Neural progenitor cell (in vitro differentiated cells): Measurements from ENCODE around the gene IQSEC1. TPM values are rescaled to one million over a fixed set of nuclear protein-coding genes. Genes with fewer than 3 reads are reported as not detected.

Source experiments
- DNase-seq: peaks from one replicate; pipeline ENCODE4 v3.0.0-alpha.2; 2016; ENCODE audit warnings: low spot score
- H2AFZ ChIP-seq: fragments of 200-600 bp; sonication (generic); replicated peaks from 2 replicates; pipeline ENCODE4 v1.6.1; 2016; ENCODE audit warnings: antibody characterized with exemption
- H3F3A ChIP-seq: fragments of 200-600 bp; sonication (generic); 2 replicates; pipeline ENCODE4 v1.6.1; 2016; ENCODE audit warnings: antibody characterized with exemption, low read depth
- H3K27ac ChIP-seq: fragments of 200-600 bp; sonication (generic); 2 replicates; pipeline ENCODE4 v1.5.1; 2016; ENCODE audit warnings: mild to moderate bottlenecking
- H3K27me3 ChIP-seq: fragments of 200-600 bp; sonication (generic); 2 replicates; pipeline ENCODE4 v1.6.1; 2016; ENCODE audit warnings: mild to moderate bottlenecking, moderate library complexity
- H3K36me3 ChIP-seq: fragments of 200-600 bp; sonication (generic); 2 replicates; pipeline ENCODE4 v1.5.1; 2016
- H3K4me1 ChIP-seq: fragments of 200-600 bp; sonication (generic); 2 replicates; pipeline ENCODE4 v1.6.1; 2016; ENCODE audit warnings: mixed run types
- H3K4me2 ChIP-seq: fragments of 200-600 bp; sonication (generic); 2 replicates; pipeline ENCODE4 v1.6.1; 2016
- H3K4me3 ChIP-seq: fragments of 200-600 bp; sonication (generic); 2 replicates; pipeline ENCODE4 v1.5.1; 2016
- H3K79me2 ChIP-seq: fragments of 200-600 bp; sonication (generic); 2 replicates; pipeline ENCODE4 v1.6.1; 2016; ENCODE audit warnings: low read depth
- H3K9ac ChIP-seq: fragments of 200-600 bp; sonication (generic); 2 replicates; pipeline ENCODE4 v1.6.1; 2016
- H3K9me3 ChIP-seq: fragments of 200-600 bp; sonication (generic); 2 replicates; pipeline ENCODE4 v1.5.1; 2016; ENCODE audit warnings: low read depth
- H4K20me1 ChIP-seq: fragments of 200-600 bp; sonication (generic); 2 replicates; pipeline ENCODE4 v1.6.1; 2016; ENCODE audit warnings: low read depth
- H3K27ac Mint-ChIP-seq: 3 replicates; pipeline ENCODE4 v1.8.0; 2021; ENCODE audit warnings: mixed read lengths
- H3K27me3 Mint-ChIP-seq: 2 replicates; pipeline ENCODE4 v1.8.0; 2022; ENCODE audit warnings: low read depth, mild to moderate bottlenecking, inconsistent platforms, moderate library complexity, mixed read lengths; ENCODE audit not compliant: insufficient read depth
- H3K36me3 Mint-ChIP-seq: 3 replicates; pipeline ENCODE4 v1.8.0; 2021; ENCODE audit warnings: mixed read lengths
- H3K4me1 Mint-ChIP-seq: 3 replicates; pipeline ENCODE4 v1.8.0; 2021; ENCODE audit warnings: mixed read lengths
- H3K4me3 Mint-ChIP-seq: 3 replicates; pipeline ENCODE4 v1.8.0; 2021; ENCODE audit warnings: mild to moderate bottlenecking, moderate library complexity, mixed read lengths
- H3K9me3 Mint-ChIP-seq: 3 replicates; pipeline ENCODE4 v1.8.0; 2020; ENCODE audit warnings: mixed read lengths
- EZH2 ChIP-seq: fragments of 200-600 bp; sonication (generic); IDR thresholded peaks from 2 replicates; pipeline ENCODE4 v1.6.1; 2017; ENCODE audit warnings: antibody characterized with exemption, mild to moderate bottlenecking, moderate library complexity
- EZH2phosphoT487 ChIP-seq: fragments of 200-600 bp; sonication (generic); IDR thresholded peaks from 2 replicates; pipeline ENCODE4 v1.6.1; 2017; ENCODE audit warnings: antibody characterized with exemption
- total RNA-seq: library from RNA; depleted of rRNA; stranded (reverse); fragments of >200 nt; gene quantifications from 2 replicates; pipeline ENCODE4 v1.2.3, GENCODE V29; 2015; ENCODE audit warnings: low replicate concordance
- TF ChIP-seq, protein P1 (sequence below): fragments of 200-600 bp; sonication (generic); IDR thresholded peaks from 2 replicates; pipeline ENCODE4 v1.5.1; 2017; ENCODE audit warnings: antibody characterized with exemption, mild to moderate bottlenecking

Gene IQSEC1
- total RNA-seq, 1 donor from 2014 or later = 8.9 TPM

DNA sequence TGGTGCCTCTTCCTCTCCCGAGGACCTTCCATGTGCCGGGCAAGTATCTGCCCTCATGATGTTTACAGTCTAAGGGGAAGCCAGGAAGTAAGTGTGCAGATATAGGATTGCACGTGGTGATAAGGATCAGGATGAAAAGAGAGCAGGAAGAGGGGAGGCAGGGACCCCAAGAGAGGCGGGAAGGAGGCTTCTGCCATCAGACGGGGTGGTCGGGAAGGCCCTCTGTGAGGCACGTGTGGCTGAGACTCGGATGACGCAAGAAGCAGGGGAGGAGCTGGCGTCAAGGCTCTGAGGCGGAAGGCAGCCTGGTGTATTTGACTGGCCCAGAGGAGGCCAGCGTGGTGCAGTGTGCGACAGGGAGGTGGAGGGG lies 762 bp upstream of the IQSEC1 start:
- Mint-ChIP-seq H3K36me3 (no peaks in the 10 kb centered on the region), H3K4me1 (peaks cover 64% of the 10 kb centered on the region), H3K27ac (no peak overlapping the region), H3K9me3 (no peaks in the 10 kb centered on the region), H3K4me3 (peak overlapping the region; percentile 77), H3K27me3 (peaks cover 35% of the 10 kb centered on the region)
- H3K36me3 ChIP-seq = no peaks in the 10 kb centered on the region
- H3K9me3 ChIP-seq = no peaks in the 10 kb centered on the region
- peaks cover 9% of the 10 kb centered on the region for H3F3A ChIP-seq
- DNase-seq = no peak
- H3K79me2 ChIP-seq = no peaks in the 10 kb centered on the region
- TF ChIP-seq EZH2 (no peak), EZH2phosphoT487 (no peak)
- TF ChIP-seq, protein P1, sequence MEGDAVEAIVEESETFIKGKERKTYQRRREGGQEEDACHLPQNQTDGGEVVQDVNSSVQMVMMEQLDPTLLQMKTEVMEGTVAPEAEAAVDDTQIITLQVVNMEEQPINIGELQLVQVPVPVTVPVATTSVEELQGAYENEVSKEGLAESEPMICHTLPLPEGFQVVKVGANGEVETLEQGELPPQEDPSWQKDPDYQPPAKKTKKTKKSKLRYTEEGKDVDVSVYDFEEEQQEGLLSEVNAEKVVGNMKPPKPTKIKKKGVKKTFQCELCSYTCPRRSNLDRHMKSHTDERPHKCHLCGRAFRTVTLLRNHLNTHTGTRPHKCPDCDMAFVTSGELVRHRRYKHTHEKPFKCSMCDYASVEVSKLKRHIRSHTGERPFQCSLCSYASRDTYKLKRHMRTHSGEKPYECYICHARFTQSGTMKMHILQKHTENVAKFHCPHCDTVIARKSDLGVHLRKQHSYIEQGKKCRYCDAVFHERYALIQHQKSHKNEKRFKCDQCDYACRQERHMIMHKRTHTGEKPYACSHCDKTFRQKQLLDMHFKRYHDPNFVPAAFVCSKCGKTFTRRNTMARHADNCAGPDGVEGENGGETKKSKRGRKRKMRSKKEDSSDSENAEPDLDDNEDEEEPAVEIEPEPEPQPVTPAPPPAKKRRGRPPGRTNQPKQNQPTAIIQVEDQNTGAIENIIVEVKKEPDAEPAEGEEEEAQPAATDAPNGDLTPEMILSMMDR = no peak
- H3K4me1 ChIP-seq = peaks cover 26% of the 10 kb centered on the region
- no peak overlapping the region for H3K4me3 ChIP-seq
- peaks cover 62% of the 10 kb centered on the region for H3K27me3 ChIP-seq
- H3K9ac ChIP-seq = no peak overlapping the region
- no peak overlapping the region for H2AFZ ChIP-seq
- H4K20me1 ChIP-seq = no peaks in the 10 kb centered on the region
- no peak overlapping the region for H3K4me2 ChIP-seq
- H3K27ac ChIP-seq = no peak overlapping the region

DNA sequence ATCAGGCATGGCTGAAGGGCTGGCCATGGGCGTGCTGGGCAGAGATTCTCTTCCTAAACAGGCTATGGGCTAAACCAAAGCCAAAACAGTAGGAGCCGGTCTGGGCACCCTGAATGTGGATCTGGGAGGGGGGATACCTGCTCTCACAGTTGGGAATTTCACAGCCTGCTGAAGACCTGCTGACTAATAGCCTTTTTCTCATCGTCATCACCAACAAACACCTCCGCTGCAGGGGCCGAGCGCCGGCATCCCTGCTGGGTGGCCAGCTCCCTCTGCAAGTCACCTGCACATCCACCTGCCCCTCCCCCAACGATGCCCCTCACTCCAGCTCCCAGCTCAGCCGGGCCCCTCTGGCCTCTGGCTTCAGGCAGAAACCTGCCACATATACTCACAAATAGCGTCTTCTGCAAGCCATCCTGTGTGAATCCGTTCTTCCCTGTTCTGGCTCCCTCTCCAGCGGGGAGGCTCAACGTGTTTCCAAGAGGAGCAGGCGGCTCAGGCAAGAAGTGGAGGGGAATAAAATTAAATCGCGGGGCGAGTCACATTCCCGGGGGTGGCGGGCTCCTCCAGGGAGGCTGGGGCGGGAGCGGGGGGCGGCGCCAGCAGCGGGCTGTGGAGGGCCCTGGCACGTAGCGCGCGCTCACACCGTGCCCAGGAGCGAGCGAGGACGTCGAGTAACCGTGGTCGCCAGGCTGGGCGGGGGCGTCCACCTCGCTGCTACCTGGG lies 466 bp downstream of the IQSEC1 start:
- Mint-ChIP-seq H3K27ac (peak overlapping the region; percentile 86), H3K4me1 (peaks cover 54% of the 10 kb centered on the region), H3K4me3 (peak overlapping the region; percentile 86), H3K9me3 (no peaks in the 10 kb centered on the region), H3K27me3 (peaks cover 29% of the 10 kb centered on the region), H3K36me3 (no peaks in the 10 kb centered on the region)
- peaks cover 19% of the 10 kb centered on the region for H3K4me1 ChIP-seq
- peaks cover 62% of the 10 kb centered on the region for H3K27me3 ChIP-seq
- H3K9me3 ChIP-seq = no peaks in the 10 kb centered on the region
- peak; percentile 58 for DNase-seq
- H3K9ac ChIP-seq = no peak overlapping the region
- no peak for TF ChIP-seq EZH2
- peak; percentile 28 for TF ChIP-seq EZH2phosphoT487
- TF ChIP-seq, protein P1 = no peak
- H2AFZ ChIP-seq = peak overlapping the region; percentile 22
- no peak overlapping the region for H3K27ac ChIP-seq
- peaks cover 9% of the 10 kb centered on the region for H3F3A ChIP-seq
- peak overlapping the region; percentile 82 for H3K4me2 ChIP-seq
- H3K79me2 ChIP-seq = no peaks in the 10 kb centered on the region
- no peaks in the 10 kb centered on the region for H3K36me3 ChIP-seq
- peak overlapping the region; percentile 48 for H3K4me3 ChIP-seq
- no peaks in the 10 kb centered on the region for H4K20me1 ChIP-seq

DNA sequence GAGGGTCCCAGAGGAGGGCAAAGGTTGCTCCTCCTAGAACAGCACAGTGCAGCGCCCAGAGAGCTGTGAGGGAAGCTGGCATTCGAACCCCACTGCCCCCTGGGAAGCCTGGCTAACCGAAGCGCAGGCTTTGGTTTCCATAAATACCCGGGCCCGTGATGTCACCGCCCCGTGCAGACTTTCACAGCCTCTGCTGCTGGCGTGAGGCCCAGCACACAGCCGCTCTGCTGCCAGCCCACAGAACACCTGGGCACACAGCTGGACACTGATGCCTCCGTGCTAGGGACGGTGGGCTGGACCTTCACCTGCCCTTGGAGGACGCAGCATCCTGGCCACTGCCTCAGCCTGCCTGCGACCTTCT lies 1.0 kb downstream of the IQSEC1 start:
- Histone ChIP-seq H2AFZ (no peak overlapping the region), H3K4me2 (peak overlapping the region; percentile 82), H3K27me3 (peaks cover 57% of the 10 kb centered on the region), H3K36me3 (no peaks in the 10 kb centered on the region), H3K27ac (no peak overlapping the region), H4K20me1 (no peaks in the 10 kb centered on the region), H3K79me2 (no peaks in the 10 kb centered on the region), H3K9ac (no peak overlapping the region), H3K9me3 (no peaks in the 10 kb centered on the region), H3K4me3 (no peak overlapping the region), H3F3A (peaks cover 9% of the 10 kb centered on the region), H3K4me1 (peaks cover 19% of the 10 kb centered on the region)
- Mint-ChIP-seq H3K4me3 (peak overlapping the region; percentile 86), H3K36me3 (no peaks in the 10 kb centered on the region), H3K27ac (no peak overlapping the region), H3K27me3 (peaks cover 30% of the 10 kb centered on the region), H3K9me3 (no peaks in the 10 kb centered on the region), H3K4me1 (peaks cover 48% of the 10 kb centered on the region)
- no peak for DNase-seq
- TF ChIP-seq EZH2phosphoT487 (no peak), EZH2 (no peak)

DNA sequence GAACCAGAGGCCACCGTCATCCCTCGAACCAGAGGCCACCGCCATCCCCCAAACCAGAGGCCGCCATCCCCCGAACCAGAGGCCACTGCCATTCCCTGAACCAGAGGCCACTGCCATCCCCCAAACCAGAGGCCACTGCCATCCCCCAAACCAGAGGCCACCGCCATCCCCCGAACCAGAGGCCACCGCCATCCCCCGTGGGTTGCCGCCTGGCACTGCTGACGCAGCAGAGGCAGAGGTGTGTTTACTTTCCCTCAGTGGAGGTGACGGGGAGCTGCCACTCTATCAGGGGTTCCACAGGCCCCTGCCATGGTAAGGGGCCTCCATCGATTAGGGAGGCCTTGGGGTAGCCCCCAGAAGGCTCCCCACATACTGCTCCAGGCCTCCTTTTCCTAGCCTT lies 1.5 kb downstream of the IQSEC1 start:
- Mint-ChIP-seq H3K27me3 (peaks cover 33% of the 10 kb centered on the region), H3K36me3 (no peaks in the 10 kb centered on the region), H3K4me3 (peak overlapping the region; percentile 38), H3K27ac (no peak overlapping the region), H3K4me1 (peaks cover 50% of the 10 kb centered on the region), H3K9me3 (no peaks in the 10 kb centered on the region)
- Histone ChIP-seq H3F3A (peaks cover 9% of the 10 kb centered on the region), H3K4me3 (no peak overlapping the region), H3K4me1 (peaks cover 19% of the 10 kb centered on the region), H3K9me3 (no peaks in the 10 kb centered on the region), H4K20me1 (no peaks in the 10 kb centered on the region), H3K36me3 (no peaks in the 10 kb centered on the region), H3K9ac (no peak overlapping the region), H3K27me3 (peaks cover 51% of the 10 kb centered on the region), H3K4me2 (no peak overlapping the region), H2AFZ (no peak overlapping the region), H3K27ac (no peak overlapping the region), H3K79me2 (no peaks in the 10 kb centered on the region)
- TF ChIP-seq EZH2 (no peak), EZH2phosphoT487 (no peak)
- TF ChIP-seq, protein P1 = no peak
- no peak for DNase-seq
